ENCODE data around the gene EPC2.

EPC2 gene

DNA sequence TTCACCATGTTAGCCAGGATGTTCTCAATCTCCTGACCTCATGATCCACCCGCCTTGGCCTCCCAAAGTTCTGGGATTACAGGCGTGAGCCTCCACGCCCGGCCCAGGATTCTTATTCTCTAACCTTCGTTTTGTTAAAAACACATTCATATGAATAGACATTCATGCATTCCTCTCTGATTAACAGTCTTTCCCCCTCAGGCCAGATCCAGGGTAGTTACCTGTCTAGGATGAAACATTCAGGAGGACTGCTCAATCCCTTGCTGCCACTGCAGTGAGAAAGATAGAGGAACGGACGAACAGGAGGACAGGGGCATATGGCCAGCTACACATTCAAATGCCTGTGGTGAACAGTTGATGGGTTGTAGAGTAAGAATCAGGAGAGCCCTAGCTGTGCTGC lies 39.6 kb upstream of the EPC2 start:
- H3K4me3 ChIP-seq (ENCODE audit: low read depth, low read length) = no peak overlapping the region
- no peak for TF ChIP-seq MYC (IDR thresholded peaks at IDR 0.05; ENCODE audit: low read depth, low read length)
- TF ChIP-seq, protein P1, sequence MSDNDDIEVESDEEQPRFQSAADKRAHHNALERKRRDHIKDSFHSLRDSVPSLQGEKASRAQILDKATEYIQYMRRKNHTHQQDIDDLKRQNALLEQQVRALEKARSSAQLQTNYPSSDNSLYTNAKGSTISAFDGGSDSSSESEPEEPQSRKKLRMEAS (IDR thresholded peaks at IDR 0.05; ENCODE audit: low read depth, low read length) = no peak
- TF ChIP-seq POLR2A (IDR thresholded peaks at IDR 0.05; ENCODE audit: extremely low read depth, insufficient read length) = no peak
- TF ChIP-seq, protein P2, sequence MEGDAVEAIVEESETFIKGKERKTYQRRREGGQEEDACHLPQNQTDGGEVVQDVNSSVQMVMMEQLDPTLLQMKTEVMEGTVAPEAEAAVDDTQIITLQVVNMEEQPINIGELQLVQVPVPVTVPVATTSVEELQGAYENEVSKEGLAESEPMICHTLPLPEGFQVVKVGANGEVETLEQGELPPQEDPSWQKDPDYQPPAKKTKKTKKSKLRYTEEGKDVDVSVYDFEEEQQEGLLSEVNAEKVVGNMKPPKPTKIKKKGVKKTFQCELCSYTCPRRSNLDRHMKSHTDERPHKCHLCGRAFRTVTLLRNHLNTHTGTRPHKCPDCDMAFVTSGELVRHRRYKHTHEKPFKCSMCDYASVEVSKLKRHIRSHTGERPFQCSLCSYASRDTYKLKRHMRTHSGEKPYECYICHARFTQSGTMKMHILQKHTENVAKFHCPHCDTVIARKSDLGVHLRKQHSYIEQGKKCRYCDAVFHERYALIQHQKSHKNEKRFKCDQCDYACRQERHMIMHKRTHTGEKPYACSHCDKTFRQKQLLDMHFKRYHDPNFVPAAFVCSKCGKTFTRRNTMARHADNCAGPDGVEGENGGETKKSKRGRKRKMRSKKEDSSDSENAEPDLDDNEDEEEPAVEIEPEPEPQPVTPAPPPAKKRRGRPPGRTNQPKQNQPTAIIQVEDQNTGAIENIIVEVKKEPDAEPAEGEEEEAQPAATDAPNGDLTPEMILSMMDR (IDR thresholded peaks at IDR 0.05; ENCODE audit: low read depth, low read length) = no peak
- DNase-seq (ENCODE audit: low read depth) = no peak

DNA sequence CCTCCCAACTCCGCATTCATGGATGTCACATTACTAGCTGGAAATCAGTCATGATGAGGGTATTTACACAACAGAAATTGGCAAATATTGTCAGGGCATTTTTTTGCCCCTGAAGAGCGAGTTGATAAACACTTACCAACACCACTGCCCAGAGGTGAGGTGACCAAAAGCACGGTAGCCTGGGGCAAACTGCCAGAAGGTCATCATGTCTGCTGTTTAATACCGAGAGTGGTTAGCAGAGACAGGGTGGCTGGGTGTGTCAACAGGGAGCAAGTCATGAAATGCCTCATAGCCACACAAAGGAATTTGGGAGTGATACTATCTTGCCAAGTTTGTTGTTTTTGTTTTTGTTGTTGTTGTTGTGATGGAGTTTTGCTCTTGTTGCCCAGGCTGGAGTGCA lies 37.0 kb upstream of the EPC2 start:
- TF ChIP-seq MYC (IDR thresholded peaks at IDR 0.05; ENCODE audit: low read depth, low read length) (no peak), POLR2A (IDR thresholded peaks at IDR 0.05; ENCODE audit: extremely low read depth, insufficient read length) (no peak)
- TF ChIP-seq, protein P2 (IDR thresholded peaks at IDR 0.05; ENCODE audit: low read depth, low read length) = no peak
- TF ChIP-seq, protein P1 (IDR thresholded peaks at IDR 0.05; ENCODE audit: low read depth, low read length) = no peak
- DNase-seq (ENCODE audit: low read depth) = no peak
- H3K4me3 ChIP-seq (ENCODE audit: low read depth, low read length) = no peak overlapping the region

DNA sequence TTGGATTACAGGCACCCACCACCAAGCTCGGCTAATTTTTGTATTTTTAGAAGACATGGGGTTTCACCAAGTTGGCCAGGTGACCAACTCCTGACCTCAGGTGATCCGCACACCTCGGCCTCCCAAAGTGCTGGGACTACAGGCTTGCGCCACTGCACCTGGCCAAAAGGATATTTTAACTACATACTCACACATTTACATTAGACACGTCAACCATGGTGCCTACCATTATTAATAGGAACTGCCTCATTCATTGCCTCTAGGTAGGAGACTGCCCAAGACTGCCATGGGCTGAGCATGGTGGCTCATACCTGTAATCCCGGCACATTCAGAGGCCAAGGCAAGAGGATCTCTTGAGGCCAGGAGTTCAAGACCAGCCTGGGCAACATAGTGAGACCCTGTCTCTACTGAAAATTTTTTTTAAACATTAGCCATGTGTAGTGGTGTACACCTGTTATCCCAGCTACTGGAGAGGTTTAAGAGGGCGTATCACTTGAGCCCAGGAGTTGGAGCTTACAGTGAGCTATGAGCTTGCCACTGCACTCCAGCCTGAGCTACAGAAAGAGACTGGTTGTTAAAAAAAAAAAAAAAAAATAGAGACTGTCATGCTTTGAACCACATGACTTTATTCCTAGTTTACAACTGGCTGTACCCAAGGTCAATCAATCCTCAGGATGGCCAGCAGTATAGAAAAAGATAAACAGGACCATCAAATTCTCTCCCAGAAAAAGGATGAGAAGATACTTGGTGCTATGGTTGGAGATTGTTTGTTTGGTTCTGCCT lies 31.1 kb upstream of the EPC2 start:
- no peak overlapping the region for H3K4me3 ChIP-seq (ENCODE audit: low read depth, low read length)
- TF ChIP-seq, protein P2 (IDR thresholded peaks at IDR 0.05; ENCODE audit: low read depth, low read length) = no peak
- TF ChIP-seq MYC (IDR thresholded peaks at IDR 0.05; ENCODE audit: low read depth, low read length) = no peak
- TF ChIP-seq POLR2A (IDR thresholded peaks at IDR 0.05; ENCODE audit: extremely low read depth, insufficient read length) = no peak
- TF ChIP-seq, protein P1 (IDR thresholded peaks at IDR 0.05; ENCODE audit: low read depth, low read length) = no peak
- DNase-seq (ENCODE audit: low read depth) = no peak

DNA sequence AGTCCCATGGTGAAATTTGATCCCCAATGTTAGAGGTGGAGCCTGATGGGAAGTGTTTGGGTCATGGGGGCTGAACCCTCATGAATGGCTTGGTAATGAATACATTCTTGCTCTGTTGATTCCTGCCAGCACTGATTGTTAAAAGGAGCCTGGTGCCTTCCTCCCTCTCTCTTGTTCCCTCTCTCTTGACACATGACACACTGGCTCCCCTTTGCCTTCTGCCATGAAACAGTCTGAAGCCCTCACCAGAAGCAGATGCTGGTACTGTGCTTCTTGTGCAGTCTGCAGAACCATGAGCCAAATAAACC lies 30.6 kb upstream of the EPC2 start:
- no peak overlapping the region for H3K4me3 ChIP-seq (ENCODE audit: low read depth, low read length)

DNA sequence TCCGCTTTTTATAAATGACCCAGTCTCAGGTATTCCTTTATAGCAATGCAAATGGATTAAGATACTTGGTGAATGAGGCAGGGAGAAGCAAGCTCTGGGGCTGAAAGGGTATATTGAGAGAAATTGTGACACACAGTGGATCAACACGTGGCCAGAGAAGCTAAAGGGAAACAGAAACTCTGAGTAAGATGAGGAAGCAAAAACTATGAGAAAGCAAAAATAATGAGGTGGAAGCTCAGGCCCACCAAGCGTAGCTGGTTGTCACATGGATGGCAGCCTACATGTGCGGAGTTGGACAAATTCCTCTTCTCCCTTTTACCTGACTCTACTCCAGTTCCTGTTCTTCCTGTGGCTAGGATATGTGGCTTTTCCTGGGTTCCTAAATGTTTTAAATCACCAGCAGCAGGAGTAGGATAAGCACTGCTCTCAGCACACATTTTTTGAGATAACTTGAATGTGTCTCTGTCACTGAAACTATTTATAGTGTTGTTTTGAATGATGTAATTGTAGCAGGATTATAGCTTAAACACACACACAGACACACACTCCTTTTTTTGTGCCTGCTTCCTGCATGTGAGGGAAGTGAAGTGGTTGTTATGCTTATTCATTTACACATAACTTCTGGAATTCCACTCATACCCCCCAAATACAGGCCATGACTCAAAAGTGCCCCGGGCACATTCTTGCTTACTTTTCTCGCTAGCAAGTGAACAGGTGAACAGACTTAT lies 30.1 kb upstream of the EPC2 start:
- H3K4me3 ChIP-seq (ENCODE audit: low read depth, low read length) = no peak overlapping the region
- peak; percentile 82 for TF ChIP-seq MYC (IDR thresholded peaks at IDR 0.05; ENCODE audit: low read depth, low read length)
- TF ChIP-seq, protein P2 (IDR thresholded peaks at IDR 0.05; ENCODE audit: low read depth, low read length) = no peak
- TF ChIP-seq, protein P1 (IDR thresholded peaks at IDR 0.05; ENCODE audit: low read depth, low read length) = peak; percentile 93
- DNase-seq (ENCODE audit: low read depth) = peak; percentile 56

More for the DNA sequence above, 30.6 kb upstream of the EPC2 start:
- peak; percentile 4 for DNase-seq (ENCODE audit: low read depth)
- TF ChIP-seq, protein P1 (IDR thresholded peaks at IDR 0.05; ENCODE audit: low read depth, low read length) = no peak

DNA sequence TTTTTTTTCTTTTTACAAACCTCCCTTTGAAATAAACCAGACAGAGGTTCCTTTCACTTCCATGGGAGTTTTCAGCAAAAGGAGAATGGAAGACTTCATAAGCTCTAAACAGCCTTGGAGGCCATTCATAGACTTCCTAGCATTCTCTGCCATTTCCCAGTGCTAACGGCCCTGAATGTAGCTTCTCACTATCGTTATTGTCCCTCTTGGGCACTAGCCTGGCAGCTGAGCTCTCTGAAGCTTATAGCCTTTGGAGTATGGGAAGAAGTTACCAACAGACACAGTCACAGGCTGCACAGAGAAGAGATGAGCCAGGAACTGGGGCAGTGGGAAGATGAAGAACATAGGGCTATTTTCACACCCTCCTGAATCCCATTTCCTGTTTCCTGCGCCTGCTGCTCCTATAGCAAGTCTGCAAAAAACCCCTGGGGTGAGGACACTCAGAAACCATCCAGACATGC lies 29.1 kb upstream of the EPC2 start:
- no peak overlapping the region for H3K4me3 ChIP-seq (ENCODE audit: low read depth, low read length)
- no peak for DNase-seq (ENCODE audit: low read depth)
- TF ChIP-seq MYC (IDR thresholded peaks at IDR 0.05; ENCODE audit: low read depth, low read length) = no peak
- TF ChIP-seq, protein P1 (IDR thresholded peaks at IDR 0.05; ENCODE audit: low read depth, low read length) = no peak
- TF ChIP-seq, protein P2 (IDR thresholded peaks at IDR 0.05; ENCODE audit: low read depth, low read length) = no peak
- no peak for TF ChIP-seq POLR2A (IDR thresholded peaks at IDR 0.05; ENCODE audit: extremely low read depth, insufficient read length)
